Tibial nerve (tissue), 4 donors: Measurements from ENCODE around the gene INSM1. TPM values are rescaled to one million over a fixed set of nuclear protein-coding genes. Genes with fewer than 3 reads are reported as not detected.

ENCODE experiments used
- DNase-seq, 2 donors: peaks; one replicate each; pipeline ENCODE4 v3.0.0-alpha.2; 2019; ENCODE audit warnings: low spot score in 2 of 2
- H3K27ac ChIP-seq, 4 donors: fragments of 200-600 bp; sonication (generic) in 3 of 4; one replicate each; pipeline ENCODE4 v1.5.1; 2017 to 2019; ENCODE audit warnings: mild to moderate bottlenecking in 1 of 4
- H3K27me3 ChIP-seq, 2 donors: fragments of 200-600 bp; sonication (generic) in 1 of 2; one replicate each; pipeline versions ENCODE4 v1.5.1 to v1.6.0; 2017 to 2019
- H3K36me3 ChIP-seq, 3 donors: fragments of 200-600 bp; sonication (generic); one replicate each; pipeline ENCODE4 v1.5.1; 2018 to 2019
- H3K4me1 ChIP-seq, 4 donors: fragments of 200-600 bp; sonication (generic) in 3 of 4; one replicate each; pipeline ENCODE4 v1.5.1; 2017 to 2019
- H3K4me3 ChIP-seq, 4 donors: fragments of 200-600 bp; sonication (generic) in 3 of 4; one replicate each; pipeline ENCODE4 v1.5.1; 2017 to 2019; ENCODE audit warnings: mild to moderate bottlenecking in 1 of 4, moderate library complexity in 1 of 4
- H3K9me3 ChIP-seq, 4 donors: fragments of 200-600 bp; sonication (generic) in 3 of 4; one replicate each; pipeline ENCODE4 v1.5.1; 2017 to 2019
- CTCF ChIP-seq, 5 experiments: fragments of 200-600 bp in 3 of 5; fragments of 450-650 bp in 2 of 5; sonication (generic) in 3 of 5; IDR thresholded peaks; one replicate each; pipeline ENCODE4 v1.5.1; 2016 to 2019; ENCODE audit warnings: antibody characterized with exemption in 5 of 5, mild to moderate bottlenecking in 3 of 5, moderate library complexity in 2 of 5
- EP300 ChIP-seq, 2 donors: sonication (generic); formaldehyde crosslinking; IDR thresholded peaks; one replicate each; pipeline ENCODE4 v1.6.1; 2017; ENCODE audit warnings: antibody characterized with exemption in 2 of 2, mild to moderate bottlenecking in 1 of 2
- POLR2A ChIP-seq, 2 donors: fragments of 450-650 bp; IDR thresholded peaks; one replicate each; pipeline ENCODE4 v1.6.1; 2017; ENCODE audit warnings: antibody characterized with exemption in 2 of 2, mild to moderate bottlenecking in 2 of 2, moderate library complexity in 2 of 2
- WGBS, 2 donors: methylation state at CpG; one replicate each; pipeline ENCODE4 v1.1.5; 2018; 5-methylcytosine and 5-hydroxymethylcytosine counted together
- total RNA-seq, 4 donors: library from RNA; depleted of rRNA; stranded (reverse); fragments of >200 nt; gene quantifications; one replicate each; pipeline ENCODE4 v1.1.0, GENCODE V29; 2016

INSM1 gene
- total RNA-seq, result not detected

- WGBS, 2 donors, result 0 to 1% methylated on average over 32 to 33 of the region's 108 CpGs
- TF ChIP-seq POLR2A (IDR thresholded peaks at IDR 0.05) (no peak), EP300 (IDR thresholded peaks at IDR 0.05) (no peak), CTCF (IDR thresholded peaks at IDR 0.05) (no peak)
- DNase-seq, result no peak
- Histone ChIP-seq H3K4me1 (peaks cover 0 to 55% (median 22%) of the 10 kb centered on the region in 4 donors), H3K27me3 (peaks cover 3 to 87% of the 10 kb centered on the region in 2 donors), H3K27ac (no peak within 1 kb of the TSS), H3K36me3 (no peaks in the 10 kb centered on the region), H3K4me3 (peak within 1 kb of the TSS in 3 of 4 donors; percentile 18 to 46 (median 27)), H3K9me3 (no peaks in the 10 kb centered on the region)
Observed at GRCh38 chr20:20367575-20368417, at the start of gene INSM1. Gene INSM1 (plus strand): TSS chr20:20368104. CDS start chr20:20368268, 164 bp downstream.

DNA sequence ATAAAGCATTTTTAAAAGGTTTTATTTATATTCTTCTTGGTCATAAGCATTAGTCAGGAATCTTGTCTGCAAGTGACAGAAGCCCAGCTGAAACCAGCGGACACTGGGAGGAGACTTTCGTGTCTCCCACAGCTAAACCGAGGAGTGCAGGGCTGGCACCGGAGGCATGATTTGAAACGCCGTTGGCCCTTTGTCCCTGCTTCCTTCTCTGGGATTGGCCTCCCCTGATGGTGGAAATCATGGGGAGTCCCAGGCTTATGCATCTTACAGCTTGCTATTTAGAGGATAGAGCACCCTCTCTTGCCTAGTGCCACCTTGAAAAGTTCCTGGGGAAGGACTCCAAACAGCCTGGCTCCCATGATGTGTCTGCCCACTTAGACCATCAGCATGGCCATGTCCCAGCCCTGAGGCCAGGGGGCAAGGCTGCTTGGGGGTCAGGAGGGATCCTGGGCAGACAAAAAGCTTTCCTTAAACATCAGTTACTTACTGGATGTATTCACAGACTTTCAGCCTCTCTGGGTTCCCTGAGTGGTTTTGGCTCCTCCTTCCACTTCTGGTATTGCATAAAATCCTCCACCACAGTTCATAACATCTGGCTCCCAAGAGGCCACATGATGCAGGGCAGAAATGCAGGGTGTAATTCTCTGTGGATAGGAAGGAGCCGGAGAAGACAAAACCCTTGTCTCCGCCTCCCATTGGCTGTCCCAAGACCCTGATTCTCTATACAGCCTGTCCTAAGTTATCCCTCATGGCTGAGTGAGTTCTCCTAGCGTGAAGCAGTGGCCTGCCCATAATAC lies 49.3 kb upstream of the INSM1 start:
- H3K27me3 ChIP-seq, result no peaks in the 10 kb centered on the region
- no peak for TF ChIP-seq CTCF (IDR thresholded peaks at IDR 0.05)
- TF ChIP-seq EP300 (IDR thresholded peaks at IDR 0.05), result peak in 1 of 2 donors; percentile 21
- no peak overlapping the region for H3K4me3 ChIP-seq
- H3K9me3 ChIP-seq, result peaks cover 0 to 17% (median 0%) of the 10 kb centered on the region in 4 donors
- no peak overlapping the region for H3K27ac ChIP-seq
- WGBS, 2 donors, result 77 to 79% methylated on average over 9 of the region's 9 CpGs
- H3K4me1 ChIP-seq, result no peaks in the 10 kb centered on the region
- H3K36me3 ChIP-seq, result no peaks in the 10 kb centered on the region
- DNase-seq, result peak in 1 of 2 donors; percentile 27

DNA sequence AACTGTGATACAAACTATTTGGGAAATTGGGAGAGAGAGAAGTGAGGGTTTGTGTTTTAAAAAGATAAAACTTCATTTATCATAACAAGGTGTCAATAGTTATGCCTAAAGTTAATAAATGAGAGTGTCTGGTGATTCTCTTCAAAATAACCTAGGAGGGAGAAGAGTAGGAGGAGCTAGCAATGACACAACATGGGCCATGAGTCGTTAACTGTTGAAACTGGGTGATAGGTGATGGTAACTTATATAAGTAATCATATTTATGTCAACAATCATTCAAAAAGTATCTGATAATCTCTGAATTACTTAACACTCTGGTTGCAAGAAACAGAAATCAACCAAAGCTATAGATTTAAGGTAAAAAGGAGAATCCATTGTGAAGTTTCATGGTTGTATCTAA lies 46.8 kb upstream of the INSM1 start:
- Histone ChIP-seq H3K27ac (no peak overlapping the region), H3K4me3 (no peak overlapping the region), H3K9me3 (peaks cover 0 to 15% (median 0%) of the 10 kb centered on the region in 4 donors), H3K36me3 (no peaks in the 10 kb centered on the region), H3K4me1 (no peaks in the 10 kb centered on the region), H3K27me3 (no peaks in the 10 kb centered on the region)
- 78 to 97% methylated on average over 1 of the region's 1 CpG for WGBS, 2 donors
- DNase-seq, result no peak
- TF ChIP-seq POLR2A (IDR thresholded peaks at IDR 0.05) (no peak), CTCF (IDR thresholded peaks at IDR 0.05) (no peak), EP300 (IDR thresholded peaks at IDR 0.05) (no peak)

DNA sequence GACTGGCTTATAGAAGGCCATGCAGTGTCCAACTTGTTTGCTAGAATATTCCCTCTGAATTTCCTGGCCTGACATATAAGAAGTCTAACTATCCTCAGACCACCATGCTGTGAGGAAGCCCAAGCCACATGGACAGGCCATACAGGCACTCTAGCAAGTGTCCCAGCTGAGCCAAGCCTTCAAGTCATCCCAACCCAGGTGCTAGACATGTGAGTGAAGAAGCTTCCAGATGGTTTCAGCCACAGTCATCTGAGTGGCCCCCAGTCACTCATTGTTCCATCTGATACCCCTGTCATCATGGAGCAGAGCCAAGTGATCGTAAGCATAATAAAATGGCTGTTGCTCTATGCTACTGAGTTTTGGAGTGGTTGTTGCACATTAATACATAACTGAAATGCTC lies 46.0 kb upstream of the INSM1 start:
- DNase-seq, result no peak

More for the DNA sequence above, 46.0 kb upstream of the INSM1 start:
- Histone ChIP-seq H3K36me3 (no peaks in the 10 kb centered on the region), H3K27me3 (no peaks in the 10 kb centered on the region), H3K27ac (no peak overlapping the region), H3K4me3 (no peak overlapping the region), H3K4me1 (no peaks in the 10 kb centered on the region), H3K9me3 (peaks cover 0 to 15% (median 0%) of the 10 kb centered on the region in 4 donors)
- no peak for TF ChIP-seq EP300 (IDR thresholded peaks at IDR 0.05)
- no peak for TF ChIP-seq CTCF (IDR thresholded peaks at IDR 0.05)
- no peak for TF ChIP-seq POLR2A (IDR thresholded peaks at IDR 0.05)
- WGBS, 2 donors, result 61 to 100% methylated on average over 1 of the region's 1 CpG
